K562 (cell line): ENCODE measurements around the gene NEDD9. TPM values are rescaled to one million over a fixed set of nuclear protein-coding genes. Genes with fewer than 3 reads are reported as not detected.

Experiments
- ATAC-seq: fragments of 200-7000 bp; cut with Tn5 transposase; 3 replicates; pipeline ENCODE4 v1.9.1; 2020; ENCODE audit warnings: moderate library complexity
- BruUV-seq: library from RNA; stranded (reverse); fragments of 400-500 nt; replicated peaks from 2 replicates; lab custom pipeline; 2021; lab: Mats Ljungman, UMichigan
- CTCF ChIA-PET: fragments of 300-600 bp; formaldehyde crosslinking; extraction: SDS; loops from one replicate; lab custom pipeline; 2021; ENCODE audit warnings: low intra/inter-chr PET ratio; lab: Yijun Ruan, JAX
- POLR2A ChIA-PET: fragments of 300-600, 350-650 bp; sonication (Branson Sonifier 250); formaldehyde crosslinking; extraction: SDS; loops from one replicate; lab custom pipeline; 2021; ENCODE audit warnings: antibody characterized with exemption, inconsistent platforms; lab: Yijun Ruan, JAX
- DNase-seq, 4 experiments: peaks; one replicate each; pipeline versions ENCODE4 v3.0.0 to v3.0.0-alpha.2; 2011 to 2018; ENCODE audit warnings: low spot score in 3 of 4, mixed read lengths in 3 of 4; ENCODE audit errors: extremely low read depth in 1 of 4
- FAIRE-seq: peaks from 2 replicates; lab custom pipeline; 2011; peaks lifted over from hg19 to GRCh38; lab: Jason Lieb, UNC
- H2AFZ ChIP-seq: 2 replicates; pipeline ENCODE4 v1.6.0; 2011; ENCODE audit warnings: low read depth, low read length, control low read depth, inconsistent platforms
- H3K27ac ChIP-seq: fragments of 200-600 bp; 3 replicates; pipeline ENCODE4 v1.8.0; 2011; ENCODE audit warnings: low read depth, mild to moderate bottlenecking, control low read depth, inconsistent platforms, low read length, moderate library complexity, mixed read lengths; ENCODE audit errors: extremely low read depth
- H3K27me3 ChIP-seq, 2 experiments: fragments of 300-600 bp in 1 of 2; 2 replicates in 1 of 2; 3 replicates in 1 of 2; pipeline versions ENCODE4 v1.6.0 to v1.8.0; 2011; ENCODE audit warnings: inconsistent platforms in 2 of 2, low read length in 2 of 2, mild to moderate bottlenecking in 1 of 2, mixed read lengths in 1 of 2, moderate library complexity in 1 of 2; ENCODE audit not compliant: control insufficient read depth in 2 of 2, insufficient read depth in 2 of 2
- H3K36me3 ChIP-seq: fragments of 300-600 bp; 3 replicates; pipeline ENCODE4 v1.8.0; 2011; ENCODE audit warnings: mild to moderate bottlenecking, low read length, inconsistent platforms; ENCODE audit not compliant: control insufficient read depth, insufficient read depth
- H3K4me1 ChIP-seq, 2 experiments: fragments of 200-600 bp in 1 of 2; replicated peaks in 1 of 2; 2 replicates in 1 of 2; 3 replicates in 1 of 2; pipeline versions ENCODE4 v1.5.1 to v1.8.0; 2011; ENCODE audit warnings: inconsistent platforms in 2 of 2, low read length in 2 of 2, mild to moderate bottlenecking in 1 of 2, mixed read lengths in 1 of 2, moderate library complexity in 1 of 2; ENCODE audit not compliant: control insufficient read depth in 2 of 2, insufficient read depth in 2 of 2
- H3K4me2 ChIP-seq: 2 replicates; pipeline ENCODE4 v1.6.1; 2011; ENCODE audit warnings: low read length, control low read depth, inconsistent platforms, mixed read lengths; ENCODE audit not compliant: insufficient read depth
- H3K4me3 ChIP-seq: fragments of 200-600 bp; sonication (generic), shearing (Covaris generic); 2 replicates; pipeline ENCODE4 v1.5.1; 2016; ENCODE audit warnings: control low read depth, inconsistent platforms
- H3K79me2 ChIP-seq: fragments of 200-600 bp; 3 replicates; pipeline ENCODE4 v1.8.0; 2011; ENCODE audit warnings: low read length, inconsistent platforms; ENCODE audit not compliant: control insufficient read depth, insufficient read depth
- H3K9ac ChIP-seq, 2 experiments: 2 replicates each; pipeline versions ENCODE4 v1.6.0 to v1.6.1; 2011; ENCODE audit warnings: low read depth in 2 of 2, low read length in 2 of 2, control low read depth in 1 of 2, inconsistent platforms in 1 of 2, mild to moderate bottlenecking in 1 of 2, mixed read lengths in 1 of 2; ENCODE audit not compliant: insufficient read depth in 1 of 2
- H3K9me1 ChIP-seq: one replicate; pipeline ENCODE4 v1.6.0; 2011; ENCODE audit warnings: inconsistent platforms, mild to moderate bottlenecking, low read length, moderate library complexity; ENCODE audit not compliant: control insufficient read depth, insufficient read depth
- H3K9me3 ChIP-seq: replicated peaks from 2 replicates; pipeline ENCODE4 v1.5.1; 2011; ENCODE audit warnings: low read depth, low read length, inconsistent platforms; ENCODE audit not compliant: control insufficient read depth, insufficient read depth
- H4K20me1 ChIP-seq: replicated peaks from 2 replicates; pipeline ENCODE4 v1.6.1; 2011; ENCODE audit warnings: low read length, inconsistent platforms, mixed read lengths; ENCODE audit not compliant: control insufficient read depth, insufficient read depth
- CBFA2T3 ChIP-seq: fragments of 450-650 bp; IDR thresholded peaks from 2 replicates; pipeline ENCODE4 v1.6.1; 2017
- CREM ChIP-seq: IDR thresholded peaks from 2 replicates; pipeline ENCODE4 v1.6.1; 2014; ENCODE audit warnings: antibody characterized with exemption, low read depth
- E2F3 ChIP-seq: fragments of 250-450 bp; sonication (Bioruptor Pico); IDR thresholded peaks from 2 replicates; pipeline ENCODE4 v1.4.0; 2020; ENCODE audit warnings: mild to moderate bottlenecking
- FOSL1 ChIP-seq: fragments of 200-800 bp; sonication (Bioruptor generic); conservative IDR thresholded peaks from 2 replicates; pipeline ENCODE4 v1.6.1; 2016; ENCODE audit warnings: missing genetic modification characterization, missing compliant biosample characterization
- KAT8 ChIP-seq: fragments of 450-650 bp; IDR thresholded peaks from 2 replicates; pipeline ENCODE4 v1.6.1; 2016; ENCODE audit warnings: low read depth, mild to moderate bottlenecking
- MED1 ChIP-seq: sonication (generic); formaldehyde crosslinking; IDR thresholded peaks from 2 replicates; pipeline ENCODE4 v1.8.1; 2023; ENCODE audit warnings: missing genetic modification reagents, borderline replicate concordance
- MEF2D ChIP-seq: conservative IDR thresholded peaks from 2 replicates; pipeline ENCODE4 v1.6.1; 2016; ENCODE audit warnings: low read depth, missing genetic modification characterization, missing compliant biosample characterization
- NCOA4 ChIP-seq: fragments of 450-650 bp; IDR thresholded peaks from 2 replicates; pipeline ENCODE4 v1.6.1; 2018; ENCODE audit warnings: mild to moderate bottlenecking; ENCODE audit not compliant: partially characterized antibody
- TRIM24 ChIP-seq, 2 experiments: fragments of 450-650 bp; IDR thresholded peaks; 2 replicates each; pipeline ENCODE4 v1.6.1; 2016
- ZBTB1 ChIP-seq: sonication (generic); formaldehyde crosslinking; IDR thresholded peaks from 2 replicates; pipeline ENCODE4 v1.8.1; 2023; ENCODE audit warnings: missing genetic modification reagents, low read depth, mild to moderate bottlenecking, borderline replicate concordance
- ZBTB9 ChIP-seq: fragments of 450-650 bp; formaldehyde crosslinking; IDR thresholded peaks from 2 replicates; pipeline ENCODE4 v1.4.0; 2020; ENCODE audit warnings: mild to moderate bottlenecking, moderate library complexity
- ZFPM2 ChIP-seq: fragments of 250-450 bp; sonication (Bioruptor Pico); IDR thresholded peaks from 2 replicates; pipeline ENCODE4 v1.5.1; 2022; ENCODE audit warnings: mild to moderate bottlenecking
- ZNF274 ChIP-seq: IDR thresholded peaks from 2 replicates; pipeline ENCODE4 v1.6.1; 2011; ENCODE audit warnings: low read depth, mild to moderate bottlenecking, low read length, moderate library complexity, borderline replicate concordance
- WGBS: fragments of 100-300 bp; shearing (Covaris generic); methylation state at CpG from one replicate; pipeline ENCODE4 v1.1.6; 2016; ENCODE audit warnings: low coverage, mixed read lengths; ENCODE audit not compliant: insufficient coverage; ENCODE audit errors: missing lambda C conversion rate; 5-methylcytosine and 5-hydroxymethylcytosine counted together
- in situ Hi-C: fragments of 300-500 bp; cut with MboI; formaldehyde crosslinking; loops from 4 replicates; pipeline ENCODE4 v1.15.0; 2018; ENCODE audit warnings: inconsistent platforms, mixed read lengths
- intact Hi-C: fragments of 100-400 bp; cut with micrococcal nuclease; formaldehyde crosslinking; loops from 2 replicates; pipeline ENCODE4 v1.14.2; 2022
- polyA plus RNA-seq, 8 experiments: library from polyadenylated mRNA; depleted of rRNA in 4 of 8; stranded (reverse) in 5 of 8; unstranded in 3 of 8; fragments of >200 nt; fragmentation: Nextera tagmentation in 2 of 8; fragmentation: Illumina TruSeq in 1 of 8; extraction: Ambion mirVana in 2 of 8; extraction: Trizol in 1 of 8; gene quantifications; 2 replicates each; pipeline versions ENCODE4 v1.2.1 to v1.2.3, GENCODE V29; 2011 to 2014; ENCODE audit warnings: inconsistent platforms in 1 of 8, missing spikeins in 1 of 8
- total RNA-seq, 7 experiments: library from RNA; depleted of rRNA in 6 of 7; stranded (reverse); fragments of >200 nt in 6 of 7; fragmentation: Illumina TruSeq in 2 of 7; extraction: Trizol in 2 of 7; gene quantifications; 2 replicates each; pipeline versions ENCODE4 v1.2.1 to v1.2.3, GENCODE V29; 2011 to 2021; ENCODE audit warnings: low replicate concordance in 1 of 7

NEDD9 gene
- total and polyA plus RNA-seq, 9 of the 15 experiments (the other 6 are each of a cell fraction or from before 2014, with no cell fraction given) = 0.04 to 0.18 (median 0.15) TPM; not detected in 6

GRCh38 chr6:11224252-11224965 lies 8.1 kb downstream of the NEDD9 start:
- Histone ChIP-seq H3K79me2 (no peaks in the 10 kb centered on the region), H3K9me1 (no peaks in the 10 kb centered on the region), H3K36me3 (no peaks in the 10 kb centered on the region), H3K9ac (no peak overlapping the region), H3K9me3 (no peaks in the 10 kb centered on the region), H3K27ac (no peak overlapping the region), H3K4me2 (no peak overlapping the region), H2AFZ (no peak overlapping the region), H3K27me3 (peaks cover 11 to 16% of the 10 kb centered on the region in 2 experiments; a peak in 4 of 5 replicates), H4K20me1 (no peaks in the 10 kb centered on the region), H3K4me1 (peaks cover 0 to 3% of the 10 kb centered on the region in 2 experiments; a peak in 1 of 5 replicates), H3K4me3 (no peak overlapping the region)
- WGBS = 2% methylated on average over 9 of the region's 9 CpGs
- TF ChIP-seq CBFA2T3 (0 out of 2 replicates have a peak, but pooled peaks have one; percentile 23), ZBTB1 (no peak), ZFPM2 (CRISPR knock-in tag) (no peak), TRIM24 (IDR thresholded peaks at IDR 0.05) (no peak), ZNF274 (peak; percentile 31; the same call in 1 of the 2 replicates), ZBTB9 (0 out of 2 replicates have a peak, but pooled peaks have one; percentile 14), KAT8 (no peak), E2F3 (CRISPR knock-in tag) (no peak), MEF2D (tag) (0 out of 2 replicates have a peak, but pooled peaks have one; percentile 27), CREM (no peak), FOSL1 (tag) (peak; percentile 25; the same call in 1 of the 2 replicates), MED1 (CRISPR knock-in tag) (no peak), NCOA4 (no peak)
- intact Hi-C loops = no loop called here
- ATAC-seq (no peak), DNase-seq (peak in 1 of 4 experiments; percentile 11), FAIRE-seq (no peak)
- in situ Hi-C loops = no loop called here
- CTCF ChIA-PET = interaction anchor here (0.7 kb wide), 1 partner anchor 269 kb away, joined by 3 read pairs; no protein-coding TSS in a partner anchor
- POLR2A ChIA-PET = no interaction called here
- BruUV-seq = no TSS peak
